ENCODE measurements around the gene MTCL1. TPM values are rescaled to one million over a fixed set of nuclear protein-coding genes. Genes with fewer than 3 reads are reported as not detected.

Gene MTCL1
- total RNA-seq, 4 donors from 2014 or later: 2.2 to 6.8 (median 4.0) TPM

DNA sequence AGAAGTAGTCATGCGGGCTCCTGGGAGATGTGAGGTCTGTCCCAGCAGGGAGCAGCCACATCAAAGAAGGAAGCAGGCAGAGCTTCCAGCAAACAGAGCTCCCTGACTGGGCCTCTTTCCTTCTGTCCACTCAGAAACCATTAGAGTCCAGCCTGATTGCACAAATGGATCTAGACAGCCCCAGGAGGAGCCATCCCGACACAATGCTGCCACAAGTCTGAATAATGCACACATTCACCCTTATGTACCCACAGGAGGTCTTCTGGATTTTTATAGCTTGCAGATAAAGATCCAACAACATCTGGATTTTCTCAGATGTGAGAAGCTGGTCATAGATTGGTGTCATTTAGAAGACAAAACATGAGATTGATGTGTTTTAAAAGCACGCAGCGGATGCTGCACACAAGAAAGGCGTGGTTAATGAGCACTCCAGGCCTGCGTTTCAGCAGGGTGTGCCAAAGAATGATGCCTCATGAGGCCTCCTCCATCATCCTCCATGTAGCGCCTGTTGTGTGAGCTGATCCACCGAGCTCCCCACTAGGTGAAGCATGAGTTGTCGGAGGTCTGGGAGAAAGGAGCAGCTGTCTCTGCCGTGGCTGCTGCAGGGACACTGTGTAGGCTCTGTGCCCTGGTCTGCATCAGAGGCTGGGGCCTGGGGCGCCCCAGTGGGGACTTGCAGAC lies 60.6 kb downstream of the MTCL1 start:
- TF ChIP-seq, protein P1, sequence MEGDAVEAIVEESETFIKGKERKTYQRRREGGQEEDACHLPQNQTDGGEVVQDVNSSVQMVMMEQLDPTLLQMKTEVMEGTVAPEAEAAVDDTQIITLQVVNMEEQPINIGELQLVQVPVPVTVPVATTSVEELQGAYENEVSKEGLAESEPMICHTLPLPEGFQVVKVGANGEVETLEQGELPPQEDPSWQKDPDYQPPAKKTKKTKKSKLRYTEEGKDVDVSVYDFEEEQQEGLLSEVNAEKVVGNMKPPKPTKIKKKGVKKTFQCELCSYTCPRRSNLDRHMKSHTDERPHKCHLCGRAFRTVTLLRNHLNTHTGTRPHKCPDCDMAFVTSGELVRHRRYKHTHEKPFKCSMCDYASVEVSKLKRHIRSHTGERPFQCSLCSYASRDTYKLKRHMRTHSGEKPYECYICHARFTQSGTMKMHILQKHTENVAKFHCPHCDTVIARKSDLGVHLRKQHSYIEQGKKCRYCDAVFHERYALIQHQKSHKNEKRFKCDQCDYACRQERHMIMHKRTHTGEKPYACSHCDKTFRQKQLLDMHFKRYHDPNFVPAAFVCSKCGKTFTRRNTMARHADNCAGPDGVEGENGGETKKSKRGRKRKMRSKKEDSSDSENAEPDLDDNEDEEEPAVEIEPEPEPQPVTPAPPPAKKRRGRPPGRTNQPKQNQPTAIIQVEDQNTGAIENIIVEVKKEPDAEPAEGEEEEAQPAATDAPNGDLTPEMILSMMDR (IDR thresholded peaks at IDR 0.05): no peak
- TF ChIP-seq POLR2A (IDR thresholded peaks at IDR 0.05): no peak
- 73 to 76% methylated on average over 11 of the region's 11 CpGs for WGBS, 2 donors
- no peak overlapping the region for H3K4me3 ChIP-seq (ENCODE audit: low read depth, poor library complexity, severe bottlenecking)
- no peak for DNase-seq (ENCODE audit: low spot score in 2 of 2)
- intact Hi-C loops (cut with DNase I; ENCODE audit: low total_unique reads): no loop called here

DNA sequence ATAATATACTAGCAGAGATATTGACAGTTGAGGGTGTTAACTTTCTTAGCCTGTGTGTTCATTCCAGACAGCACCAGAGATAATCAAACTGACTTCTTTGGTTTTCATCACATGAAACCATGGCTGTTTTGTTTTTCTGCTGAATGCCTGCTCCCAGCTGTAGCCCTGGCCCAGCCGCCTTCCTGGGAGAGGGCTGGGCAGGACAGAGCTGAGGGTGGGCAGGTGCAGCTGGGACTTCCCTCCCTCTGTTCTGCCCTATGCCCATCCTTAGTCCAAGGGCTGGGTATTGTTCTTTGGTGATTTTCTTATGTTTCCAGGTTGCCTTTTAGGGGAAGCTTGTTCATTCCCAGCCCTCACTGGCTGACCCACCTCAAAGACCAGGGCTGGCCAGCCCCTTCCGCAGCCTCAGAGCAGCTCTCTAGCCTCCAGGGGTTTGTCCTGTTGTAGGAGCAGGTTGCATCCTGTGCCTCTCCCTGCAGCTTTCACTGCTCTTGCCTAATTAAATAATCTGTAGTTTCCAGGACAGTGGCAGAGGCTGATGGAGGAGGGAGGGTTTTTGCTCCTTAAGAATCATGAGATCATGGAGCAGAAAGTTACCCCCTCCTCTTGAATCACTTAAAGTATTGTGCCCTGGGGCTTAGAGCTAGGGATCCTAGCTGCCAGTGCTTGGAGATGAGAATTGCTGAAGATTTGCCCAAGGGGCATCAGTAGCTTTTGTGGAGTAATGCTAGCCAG lies 61.4 kb downstream of the MTCL1 start:
- intact Hi-C loops (cut with DNase I; ENCODE audit: low total_unique reads): no loop called here
- no peak overlapping the region for H3K4me3 ChIP-seq (ENCODE audit: low read depth, poor library complexity, severe bottlenecking)
- TF ChIP-seq, protein P1 (IDR thresholded peaks at IDR 0.05): no peak
- TF ChIP-seq POLR2A (IDR thresholded peaks at IDR 0.05): no peak
- WGBS, 2 donors: 82 to 89% methylated on average over 2 of the region's 2 CpGs
- DNase-seq (ENCODE audit: low spot score in 2 of 2): no peak

DNA sequence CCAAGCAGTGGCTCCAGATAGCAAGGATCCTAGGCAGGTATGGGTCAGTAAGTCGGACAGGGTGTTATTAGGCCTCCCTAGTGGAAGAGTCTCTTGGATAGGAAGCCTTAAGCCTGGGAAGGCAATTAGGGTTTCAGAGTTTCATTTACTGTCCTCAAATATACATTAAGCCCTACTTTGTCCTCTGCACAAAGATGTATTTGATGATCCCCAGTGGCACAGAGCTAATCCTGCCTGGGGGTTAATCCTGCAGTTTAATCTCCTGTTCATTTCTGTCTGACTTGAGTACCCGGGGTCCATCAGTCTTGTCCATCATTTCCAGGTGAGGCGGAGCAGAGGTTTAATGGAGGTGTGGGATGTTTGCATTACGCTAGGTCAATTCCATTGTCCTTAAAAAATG lies 62.0 kb downstream of the MTCL1 start:
- no peak for DNase-seq (ENCODE audit: low spot score in 2 of 2)
- no peak for TF ChIP-seq POLR2A (IDR thresholded peaks at IDR 0.05)
- no peak overlapping the region for H3K4me3 ChIP-seq (ENCODE audit: low read depth, poor library complexity, severe bottlenecking)
- intact Hi-C loops (cut with DNase I; ENCODE audit: low total_unique reads): no loop called here
- WGBS, 2 donors: 92 to 96% methylated on average over 4 of the region's 4 CpGs

DNA sequence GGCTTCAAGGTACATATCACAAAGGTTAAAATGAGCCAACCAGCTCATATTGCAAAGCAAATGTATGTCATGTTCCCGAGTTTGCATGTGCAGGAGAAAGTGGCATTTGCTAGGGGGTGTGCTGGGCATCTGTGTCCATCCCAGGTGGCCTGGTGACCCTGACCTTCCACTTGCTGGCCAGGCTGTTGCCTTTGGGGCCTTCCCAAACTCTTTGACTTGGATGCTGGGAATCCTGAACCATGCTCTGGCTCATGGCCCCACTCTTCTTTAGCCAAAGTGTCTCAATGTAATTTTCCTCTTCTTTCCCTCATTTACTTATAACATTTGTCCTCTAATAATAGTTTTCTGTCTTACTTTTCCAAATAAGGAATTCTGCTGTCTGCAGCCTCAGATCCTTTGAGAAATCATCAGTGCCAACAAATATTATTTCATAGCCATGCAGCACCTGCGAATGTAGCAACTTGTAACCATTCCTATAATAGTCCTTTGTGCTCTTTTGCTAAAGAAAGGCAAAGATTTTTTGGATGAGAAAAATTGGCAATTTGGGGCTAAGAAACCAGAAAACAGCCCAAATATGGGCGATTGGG lies 64.2 kb downstream of the MTCL1 start:
- DNase-seq (ENCODE audit: low spot score in 2 of 2): no peak
- H3K4me3 ChIP-seq (ENCODE audit: low read depth, poor library complexity, severe bottlenecking): no peak overlapping the region
- TF ChIP-seq POLR2A (IDR thresholded peaks at IDR 0.05): no peak
- TF ChIP-seq, protein P1 (IDR thresholded peaks at IDR 0.05): no peak
- 85 to 87% methylated on average over 3 of the region's 3 CpGs for WGBS, 2 donors
- intact Hi-C loops (cut with DNase I; ENCODE audit: low total_unique reads): no loop called here

DNA sequence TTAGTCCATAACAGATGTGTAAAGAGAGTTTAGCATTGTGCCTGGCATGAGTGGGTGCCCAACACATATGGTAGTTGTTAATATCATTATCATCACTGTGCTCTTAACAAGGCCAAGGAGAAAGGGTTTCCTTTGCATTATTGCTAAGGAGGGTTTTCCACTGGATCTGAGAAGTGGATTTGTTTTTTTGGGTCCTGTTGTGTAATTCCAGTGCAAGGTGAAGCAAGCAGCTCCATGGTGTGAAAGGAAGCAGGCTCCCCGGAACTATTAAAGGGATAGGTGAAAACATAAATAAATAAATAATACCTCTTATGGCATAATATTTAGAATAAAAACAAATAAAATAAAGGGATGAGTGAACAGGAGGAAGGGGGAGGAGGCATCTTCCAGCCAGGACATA lies 65.3 kb downstream of the MTCL1 start:
- WGBS, 2 donors: 88 to 91% methylated on average over 1 of the region's 1 CpG
- no peak overlapping the region for H3K4me3 ChIP-seq (ENCODE audit: low read depth, poor library complexity, severe bottlenecking)
- intact Hi-C loops (cut with DNase I; ENCODE audit: low total_unique reads): no loop called here
- no peak for TF ChIP-seq POLR2A (IDR thresholded peaks at IDR 0.05)
- TF ChIP-seq, protein P1 (IDR thresholded peaks at IDR 0.05): no peak
- DNase-seq (ENCODE audit: low spot score in 2 of 2): no peak

DNA sequence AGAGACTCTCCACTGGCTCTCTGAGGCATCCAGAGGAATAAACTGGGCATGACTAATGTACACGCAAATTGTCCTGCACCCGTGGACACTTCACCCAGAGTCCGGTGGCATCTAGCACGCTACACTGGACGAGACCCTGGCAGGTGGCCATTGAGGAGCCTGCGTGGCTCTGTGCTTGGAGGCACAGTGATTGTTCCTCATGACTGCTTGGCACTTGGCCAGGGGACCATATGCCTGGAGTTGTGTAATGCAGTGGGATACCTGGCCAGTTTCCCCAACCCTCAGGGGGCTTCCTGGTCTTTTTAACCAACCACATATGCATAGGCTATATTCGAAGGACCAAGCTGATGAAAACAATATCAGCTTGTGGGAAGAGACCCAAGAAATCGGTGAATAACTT lies 66.6 kb downstream of the MTCL1 start:
- intact Hi-C loops (cut with DNase I; ENCODE audit: low total_unique reads): no loop called here
- 51 to 58% methylated on average over 8 of the region's 8 CpGs for WGBS, 2 donors

More for the DNA sequence above, 66.6 kb downstream of the MTCL1 start:
- peak in 1 of 2 donors; percentile 29 for DNase-seq (ENCODE audit: low spot score in 2 of 2)
- no peak for TF ChIP-seq POLR2A (IDR thresholded peaks at IDR 0.05)
- TF ChIP-seq, protein P1 (IDR thresholded peaks at IDR 0.05): no peak
- no peak overlapping the region for H3K4me3 ChIP-seq (ENCODE audit: low read depth, poor library complexity, severe bottlenecking)
